ENCODE measurements around the gene PRPF40A.

Gene PRPF40A

GRCh38 chr2:152715854-152716428 lies 1.3 kb downstream of the PRPF40A start:
- H3K4me3 ChIP-seq (ENCODE audit: low read length) = peak overlapping the region; percentile 95
- TF ChIP-seq CTCF (conservative IDR thresholded peaks at IDR 0.05; ENCODE audit: low read length) = peak; percentile 53
- DNase-seq (ENCODE audit: low read depth) = peak; percentile 13

- no peak for DNase-seq (ENCODE audit: low read depth)
- H3K4me3 ChIP-seq (ENCODE audit: low read length) = no peak overlapping the region
- no peak for TF ChIP-seq CTCF (conservative IDR thresholded peaks at IDR 0.05; ENCODE audit: low read length)
These were observed 2.1 kb downstream of the PRPF40A start for GRCh38 chr2:152715112-152715511.

- DNase-seq (ENCODE audit: low read depth) = peak; percentile 7
- no peak overlapping the region for H3K4me3 ChIP-seq (ENCODE audit: low read length)
- no peak for TF ChIP-seq CTCF (conservative IDR thresholded peaks at IDR 0.05; ENCODE audit: low read length)
These were observed 6.5 kb downstream of the PRPF40A start for GRCh38 chr2:152710713-152711112.

- H3K4me3 ChIP-seq (ENCODE audit: low read length) = no peak overlapping the region
- DNase-seq (ENCODE audit: low read depth) = no peak
- no peak for TF ChIP-seq CTCF (conservative IDR thresholded peaks at IDR 0.05; ENCODE audit: low read length)
These were observed 8.5 kb downstream of the PRPF40A start for GRCh38 chr2:152708742-152709141.

GRCh38 chr2:152706477-152707021 lies 10.7 kb downstream of the PRPF40A start:
- H3K4me3 ChIP-seq (ENCODE audit: low read length) = no peak overlapping the region
- no peak for DNase-seq (ENCODE audit: low read depth)
- no peak for TF ChIP-seq CTCF (conservative IDR thresholded peaks at IDR 0.05; ENCODE audit: low read length)

GRCh38 chr2:152701198-152701597 lies 16.1 kb downstream of the PRPF40A start:
- H3K4me3 ChIP-seq (ENCODE audit: low read length) = no peak overlapping the region
- no peak for TF ChIP-seq CTCF (conservative IDR thresholded peaks at IDR 0.05; ENCODE audit: low read length)
- DNase-seq (ENCODE audit: low read depth) = no peak

- peak; percentile 67 for DNase-seq (ENCODE audit: low read depth)
- TF ChIP-seq CTCF (conservative IDR thresholded peaks at IDR 0.05; ENCODE audit: low read length) = no peak
- H3K4me3 ChIP-seq (ENCODE audit: low read length) = no peak overlapping the region
These were observed 20.8 kb downstream of the PRPF40A start for GRCh38 chr2:152696476-152696875.
